GM12892 (cell line): ENCODE results near the gene EYS.

ENCODE experiments used
- POLR2A ChIP-seq: IDR thresholded peaks from 2 replicates; pipeline ENCODE4 v1.6.1; 2011; ENCODE audit warnings: low read depth, low read length, control low read depth
- TAF1 ChIP-seq: IDR thresholded peaks from 2 replicates; pipeline ENCODE4 v1.6.1; 2011; ENCODE audit warnings: low read depth, mild to moderate bottlenecking, control low read depth, low read length, borderline replicate concordance

- TF ChIP-seq POLR2A = no peak
- no peak for TF ChIP-seq TAF1
These were observed 1117.1 kb downstream of the EYS start for GRCh38 chr6:64589961-64590360.
